ENCODE results near the gene RSBN1L. TPM values are rescaled to one million over a fixed set of nuclear protein-coding genes. Genes with fewer than 3 reads are reported as not detected.

RSBN1L gene
- total and polyA plus RNA-seq, 2 donors (not counting 3 experiments of a cell fraction or from before 2014, with no cell fraction given): 3.0 to 13.1 TPM

DNA sequence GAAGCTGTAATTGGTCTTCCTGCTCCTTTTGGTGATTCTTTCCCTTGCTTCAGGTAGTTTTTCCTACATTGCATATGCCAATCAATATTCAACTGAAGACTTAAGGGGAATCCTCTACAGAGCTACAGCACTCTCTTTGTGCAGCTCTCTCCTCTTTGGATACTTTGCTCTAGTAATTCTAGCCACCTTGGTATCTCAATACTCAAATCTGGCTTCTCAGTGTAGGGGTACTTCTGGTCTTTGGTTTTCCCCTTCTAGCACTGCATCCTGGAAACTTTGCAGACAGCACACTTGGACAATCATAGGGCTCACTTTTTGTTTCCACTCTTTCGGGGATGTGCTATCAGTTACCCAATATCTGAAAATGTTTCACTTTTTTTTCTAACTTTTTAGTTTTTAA lies 112.3 kb downstream of the RSBN1L start:
- TF ChIP-seq GATA2 (IDR thresholded peaks at IDR 0.05; ENCODE audit: insufficient read depth, insufficient read length, low read depth, low read length): no peak
- TF ChIP-seq MYC (IDR thresholded peaks at IDR 0.05; ENCODE audit: low read depth, low read length): no peak
- TF ChIP-seq JUN (IDR thresholded peaks at IDR 0.05; ENCODE audit: borderline replicate concordance, insufficient read depth, insufficient read length, low read depth): no peak
- TF ChIP-seq, protein P1, sequence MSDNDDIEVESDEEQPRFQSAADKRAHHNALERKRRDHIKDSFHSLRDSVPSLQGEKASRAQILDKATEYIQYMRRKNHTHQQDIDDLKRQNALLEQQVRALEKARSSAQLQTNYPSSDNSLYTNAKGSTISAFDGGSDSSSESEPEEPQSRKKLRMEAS (IDR thresholded peaks at IDR 0.05; ENCODE audit: insufficient read depth, insufficient read length): no peak
- TF ChIP-seq, protein P2, sequence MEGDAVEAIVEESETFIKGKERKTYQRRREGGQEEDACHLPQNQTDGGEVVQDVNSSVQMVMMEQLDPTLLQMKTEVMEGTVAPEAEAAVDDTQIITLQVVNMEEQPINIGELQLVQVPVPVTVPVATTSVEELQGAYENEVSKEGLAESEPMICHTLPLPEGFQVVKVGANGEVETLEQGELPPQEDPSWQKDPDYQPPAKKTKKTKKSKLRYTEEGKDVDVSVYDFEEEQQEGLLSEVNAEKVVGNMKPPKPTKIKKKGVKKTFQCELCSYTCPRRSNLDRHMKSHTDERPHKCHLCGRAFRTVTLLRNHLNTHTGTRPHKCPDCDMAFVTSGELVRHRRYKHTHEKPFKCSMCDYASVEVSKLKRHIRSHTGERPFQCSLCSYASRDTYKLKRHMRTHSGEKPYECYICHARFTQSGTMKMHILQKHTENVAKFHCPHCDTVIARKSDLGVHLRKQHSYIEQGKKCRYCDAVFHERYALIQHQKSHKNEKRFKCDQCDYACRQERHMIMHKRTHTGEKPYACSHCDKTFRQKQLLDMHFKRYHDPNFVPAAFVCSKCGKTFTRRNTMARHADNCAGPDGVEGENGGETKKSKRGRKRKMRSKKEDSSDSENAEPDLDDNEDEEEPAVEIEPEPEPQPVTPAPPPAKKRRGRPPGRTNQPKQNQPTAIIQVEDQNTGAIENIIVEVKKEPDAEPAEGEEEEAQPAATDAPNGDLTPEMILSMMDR (IDR thresholded peaks at IDR 0.05; ENCODE audit: extremely low read depth in 1 of 2, insufficient read depth in 1 of 2, low read depth in 1 of 2, low read length in 2 of 2): no peak
- no peak for TF ChIP-seq POLR2AphosphoS5 (IDR thresholded peaks at IDR 0.05; ENCODE audit: insufficient read depth, low read depth, low read length)
- Histone ChIP-seq H3K4me2 (ENCODE audit: insufficient read depth, low read length) (no peak overlapping the region), H3K79me2 (ENCODE audit: control insufficient read depth, insufficient read depth, low read length) (peaks cover 58% of the 10 kb centered on the region), H3K4me1 (ENCODE audit: control insufficient read depth, extremely low read depth, insufficient read depth, low read length) (peaks cover 9% of the 10 kb centered on the region), H4K20me1 (replicated peaks; ENCODE audit: control insufficient read depth, extremely low read depth, insufficient read depth, low read length) (no peaks in the 10 kb centered on the region), H3K9me3 (replicated peaks; ENCODE audit: control insufficient read depth, insufficient read depth, low read length) (no peaks in the 10 kb centered on the region), H3K9me1 (replicated peaks; ENCODE audit: control insufficient read depth, extremely low read depth, insufficient read depth, low read length) (no peaks in the 10 kb centered on the region), H3K9ac (replicated peaks; ENCODE audit: extremely low read depth, insufficient read depth, low read length) (no peak overlapping the region), H3K27me3 (ENCODE audit: control insufficient read depth in 2 of 2, insufficient read depth in 2 of 2, low read length in 2 of 2) (no peaks in the 10 kb centered on the region), H3K4me3 (replicated peaks in 1 of 3; ENCODE audit: insufficient read depth in 1 of 3, low read depth in 1 of 3, low read length in 3 of 3) (no peak overlapping the region), H2AFZ (ENCODE audit: low read depth, low read length) (no peak overlapping the region), H3K36me3 (ENCODE audit: control insufficient read depth in 2 of 2, extremely low read depth in 1 of 2, insufficient read depth in 2 of 2, low read length in 2 of 2) (no peaks in the 10 kb centered on the region), H3K27ac (ENCODE audit: insufficient read depth, low read depth, low read length) (no peak overlapping the region)
- CTCF ChIA-PET: no interaction called here
- no TSS peak for BruUV-seq (replicated peaks)
- POLR2A ChIA-PET: no interaction called here
- DNase-seq (ENCODE audit: low read depth, low spot score) (no peak), FAIRE-seq (no peak)
- intact Hi-C loops (cut with micrococcal nuclease) (no loop called here), dilution Hi-C loops (cut with MboI; ENCODE audit: extremely low pct_ligation_motif_present, low sequenced_read_pairs) (no loop called here)
